Lung (tissue), 12 donors: ENCODE results near the gene SSR2. TPM values are rescaled to one million over a fixed set of nuclear protein-coding genes. Genes with fewer than 3 reads are reported as not detected.
A peak's percentile ranks its signal among the peaks of the same experiment; 100 is the strongest.

ENCODE experiments used
- ATAC-seq: fragments of 200-7000 bp; cut with Tn5 transposase; one replicate; pipeline ENCODE4 v1.9.1; 2020; ENCODE audit warnings: moderate number of reproducible peaks; ENCODE audit not compliant: insufficient read depth, low FRiP score
- DNase-seq, 3 donors: peaks; one replicate each; pipeline ENCODE4 v3.0.0-alpha.2; 2013 to 2017
- H3K27ac ChIP-seq, 2 donors: one replicate each; pipeline ENCODE4 v1.5.1; 2013; ENCODE audit warnings: mild to moderate bottlenecking in 2 of 2, moderate library complexity in 2 of 2, control low read depth in 1 of 2, inconsistent platforms in 1 of 2, low read depth in 1 of 2, low read length in 1 of 2
- H3K27me3 ChIP-seq, 3 donors: one replicate each; pipeline ENCODE4 v1.5.1; 2013; ENCODE audit warnings: low read length in 2 of 3; ENCODE audit not compliant: control insufficient read depth in 3 of 3, insufficient read depth in 3 of 3
- H3K36me3 ChIP-seq, 4 donors: one replicate each; pipeline ENCODE4 v1.5.1; 2013; ENCODE audit warnings: low read length in 4 of 4, mild to moderate bottlenecking in 1 of 4, moderate library complexity in 1 of 4; ENCODE audit not compliant: control insufficient read depth in 4 of 4, insufficient read depth in 4 of 4
- H3K4me1 ChIP-seq, 5 donors: one replicate each; pipeline ENCODE4 v1.5.1; 2013; ENCODE audit warnings: low read length in 5 of 5, mild to moderate bottlenecking in 2 of 5, moderate library complexity in 1 of 5; ENCODE audit not compliant: control insufficient read depth in 5 of 5, insufficient read depth in 5 of 5
- H3K4me3 ChIP-seq: one replicate; pipeline ENCODE4 v1.5.1; 2013; ENCODE audit warnings: mild to moderate bottlenecking, control low read depth, moderate library complexity
- H3K9ac ChIP-seq, 2 donors: one replicate each; pipeline ENCODE4 v1.5.1; 2013; ENCODE audit warnings: low read length in 2 of 2, control low read depth in 1 of 2; ENCODE audit not compliant: insufficient read depth in 1 of 2
- H3K9me3 ChIP-seq, 4 donors: one replicate each; pipeline ENCODE4 v1.5.1; 2013; ENCODE audit warnings: low read length in 3 of 4, mild to moderate bottlenecking in 1 of 4, moderate library complexity in 1 of 4; ENCODE audit not compliant: control insufficient read depth in 4 of 4, insufficient read depth in 3 of 4
- CTCF ChIP-seq: IDR thresholded peaks from 2 replicates; pipeline ENCODE4 v1.5.1; 2012; ENCODE audit warnings: mild to moderate bottlenecking; ENCODE audit errors: control extremely low read depth, extremely low read depth
- WGBS, 2 donors: extraction: QIAGEN DNeasy Blood & Tissue Kit; methylation state at CpG; one replicate each; pipeline ENCODE4 v1.1.7; 2013; 5-methylcytosine and 5-hydroxymethylcytosine counted together
- polyA plus RNA-seq, 2 donors: library from polyadenylated mRNA; stranded (reverse); fragments of 200-250 nt; gene quantifications; one replicate each; pipeline ENCODE4 v1.2.1, GENCODE V29; 2013
- total RNA-seq, 2 donors: library from RNA; depleted of rRNA in 1 of 2; stranded (reverse); fragments of >200 nt in 1 of 2; gene quantifications; one replicate each; pipeline ENCODE4 v1.2.1, GENCODE V29; 2014 to 2021
- donor health status: control.
- donor health status: control.
- donor health status: Bipolar disorder and iron deficiency.
- donor health status: healthy.
- donor health status: DM: yes; HTN: yes; CAD: no.

The SSR2 gene
- total and polyA plus RNA-seq, 4 donors = 281 to 467 (median 292) TPM

- Histone ChIP-seq H3K27ac (peak overlapping the region; percentile 17 to 65), H3K4me1 (peaks cover 19 to 67% (median 38%) of the 10 kb centered on the region in 5 donors), H3K36me3 (peaks cover 2 to 48% (median 19%) of the 10 kb centered on the region in 4 donors)
These were observed 51.4 kb downstream of the SSR2 start for GRCh38 chr1:155969377-155969791.

DNA sequence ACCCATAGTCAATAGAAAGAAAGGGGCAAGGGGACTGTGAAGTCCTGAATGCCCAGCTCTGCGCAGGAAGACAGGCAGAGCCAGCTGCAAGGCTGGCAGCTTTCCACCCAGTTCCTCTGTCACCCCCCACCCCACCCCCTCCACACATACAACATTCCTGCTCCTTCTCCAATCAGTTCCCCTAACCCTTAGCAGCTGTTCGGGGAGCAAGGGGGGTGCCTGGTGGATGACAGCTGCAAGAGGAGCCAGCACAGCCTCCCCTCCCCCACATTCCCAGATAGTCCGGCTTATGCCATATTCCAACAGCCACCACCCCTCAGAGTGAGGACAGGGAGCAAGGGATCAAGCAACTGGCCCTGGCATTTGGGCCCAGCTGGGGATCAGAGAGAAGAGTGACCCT, 52.1 kb downstream of the SSR2 start:
- H3K4me1 ChIP-seq = peaks cover 17 to 60% (median 35%) of the 10 kb centered on the region in 5 donors
- WGBS, 2 donors = 30 to 42% methylated on average over 3 of the region's 3 CpGs
- no peaks in the 10 kb centered on the region for H3K9me3 ChIP-seq
- no peaks in the 10 kb centered on the region for H3K27me3 ChIP-seq
- peak; percentile 92 to 94 (median 93) for DNase-seq
- peak overlapping the region; percentile 46 to 82 for H3K27ac ChIP-seq
- H3K9ac ChIP-seq = peak overlapping the region in 1 of 2 donors; percentile 17
- H3K36me3 ChIP-seq = peaks cover 2 to 48% (median 22%) of the 10 kb centered on the region in 4 donors
- ATAC-seq = no peak
- H3K4me3 ChIP-seq = no peak overlapping the region
- no peak for TF ChIP-seq CTCF

More at GRCh38 chr1:155969377-155969791, 51.4 kb downstream of the SSR2 start:
- no peak for TF ChIP-seq CTCF
- Histone ChIP-seq H3K4me3 (no peak overlapping the region), H3K27me3 (no peaks in the 10 kb centered on the region), H3K9me3 (no peaks in the 10 kb centered on the region), H3K9ac (peak overlapping the region in 1 of 2 donors; percentile 0)
- 69 to 75% methylated on average over 9 of the region's 9 CpGs for WGBS, 2 donors
- DNase-seq (no peak), ATAC-seq (no peak)

DNA sequence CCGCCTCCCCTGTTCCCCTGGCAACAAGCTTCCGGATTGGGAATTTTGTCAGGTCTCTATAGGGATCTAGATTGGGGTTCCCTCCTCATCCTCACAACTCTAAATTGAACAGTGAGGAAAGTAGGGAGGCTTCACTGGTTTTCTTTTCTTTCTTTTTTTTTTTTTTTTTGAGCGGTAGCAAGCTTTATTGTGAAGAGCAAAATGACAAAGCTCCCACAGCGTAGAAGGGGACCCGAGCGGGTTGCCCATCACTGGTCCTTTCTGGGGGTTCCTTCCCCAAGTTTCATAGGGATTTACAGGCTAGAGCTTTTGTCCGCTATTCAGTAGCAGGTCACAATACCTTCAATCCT, 52.7 kb downstream of the SSR2 start:
- Histone ChIP-seq H3K27ac (peak overlapping the region; percentile 46 to 85), H3K9me3 (no peaks in the 10 kb centered on the region), H3K9ac (peak overlapping the region in 1 of 2 donors; percentile 44), H3K27me3 (no peaks in the 10 kb centered on the region), H3K4me1 (peaks cover 16 to 59% (median 35%) of the 10 kb centered on the region in 5 donors), H3K36me3 (peaks cover 2 to 48% (median 23%) of the 10 kb centered on the region in 4 donors), H3K4me3 (no peak overlapping the region)
- TF ChIP-seq CTCF = no peak
- DNase-seq = no peak
- ATAC-seq = no peak
- WGBS, 2 donors = 48 to 55% methylated on average over 7 of the region's 7 CpGs
